ENCODE data around the gene GALNT18.

GALNT18 gene

GRCh38 chr11:11227296-11228085 lies 394.3 kb downstream of the GALNT18 start:
- DNase-seq: no peak

Data from activated CD8-positive, alpha-beta memory T cell treated with anti-CD3 and anti-CD28 coated beads for 24 hours (primary cell).